ENCODE measurements around the gene TRMU.

Gene TRMU

DNA sequence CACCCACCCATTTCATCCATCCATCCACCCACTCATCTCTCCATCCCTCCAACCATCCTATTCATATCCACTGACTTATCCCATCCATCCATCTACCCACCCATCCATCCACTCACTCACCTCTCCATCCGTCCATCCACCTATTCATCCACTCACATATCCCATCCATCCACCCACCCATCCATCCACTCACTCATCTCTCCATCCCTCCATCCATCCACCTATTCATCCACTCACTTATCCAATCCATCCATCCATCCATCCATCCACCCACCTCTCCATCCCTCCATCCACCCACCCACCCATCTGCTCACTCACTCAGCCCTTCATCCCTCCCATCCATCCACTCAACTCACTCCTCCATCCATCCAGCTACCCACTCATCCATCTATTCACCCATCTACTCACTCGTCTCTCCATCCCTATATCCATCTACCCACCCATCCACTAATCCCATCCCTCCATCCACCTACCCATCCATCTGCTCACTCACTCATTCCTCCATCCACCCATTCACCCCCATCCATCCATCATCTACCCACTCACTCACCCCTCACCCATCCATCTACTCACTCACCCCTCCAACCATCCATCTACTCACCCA, 36.2 kb downstream of the TRMU start:
- no peak for DNase-seq

DNA sequence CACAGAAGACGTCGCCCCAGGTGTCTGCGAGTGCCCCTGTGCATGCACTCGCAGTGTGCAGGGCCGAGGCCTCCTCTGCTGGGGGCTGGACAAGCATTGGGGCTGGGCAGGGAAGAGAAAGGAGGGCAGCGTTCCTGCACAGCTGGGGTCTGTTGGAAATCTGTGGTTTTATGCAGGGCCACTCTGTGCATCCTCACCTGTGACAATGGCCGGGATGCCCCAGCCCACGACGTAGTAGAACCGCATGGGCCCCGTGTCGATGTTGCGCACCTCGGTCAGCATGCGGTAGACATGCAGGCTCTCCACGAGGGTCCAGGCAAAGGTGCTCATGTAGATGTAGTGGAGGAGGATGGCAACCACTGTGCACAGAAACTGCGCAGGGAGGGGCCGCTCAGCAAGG, 37.2 kb downstream of the TRMU start:
- no peak for DNase-seq

DNA sequence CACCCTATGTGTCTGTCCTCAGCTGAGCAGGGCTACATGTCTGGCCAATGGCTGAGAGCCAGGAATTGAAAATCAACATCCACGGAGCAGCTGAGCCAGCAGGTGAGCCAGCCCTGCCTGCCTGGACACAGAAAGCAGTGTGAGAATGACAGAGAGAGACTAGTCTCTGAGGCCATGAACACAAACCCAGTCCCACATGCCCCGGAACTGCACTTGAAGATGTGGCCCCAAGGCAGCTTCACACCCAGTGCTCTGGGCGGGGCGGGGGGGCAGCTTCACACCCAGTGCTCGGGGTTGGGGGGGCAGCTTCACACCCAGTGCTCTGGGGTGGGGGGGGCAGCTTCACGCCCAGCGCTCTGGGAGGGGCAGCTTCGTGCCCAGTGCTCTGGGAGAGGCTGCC, 37.6 kb downstream of the TRMU start:
- DNase-seq, result no peak

DNA sequence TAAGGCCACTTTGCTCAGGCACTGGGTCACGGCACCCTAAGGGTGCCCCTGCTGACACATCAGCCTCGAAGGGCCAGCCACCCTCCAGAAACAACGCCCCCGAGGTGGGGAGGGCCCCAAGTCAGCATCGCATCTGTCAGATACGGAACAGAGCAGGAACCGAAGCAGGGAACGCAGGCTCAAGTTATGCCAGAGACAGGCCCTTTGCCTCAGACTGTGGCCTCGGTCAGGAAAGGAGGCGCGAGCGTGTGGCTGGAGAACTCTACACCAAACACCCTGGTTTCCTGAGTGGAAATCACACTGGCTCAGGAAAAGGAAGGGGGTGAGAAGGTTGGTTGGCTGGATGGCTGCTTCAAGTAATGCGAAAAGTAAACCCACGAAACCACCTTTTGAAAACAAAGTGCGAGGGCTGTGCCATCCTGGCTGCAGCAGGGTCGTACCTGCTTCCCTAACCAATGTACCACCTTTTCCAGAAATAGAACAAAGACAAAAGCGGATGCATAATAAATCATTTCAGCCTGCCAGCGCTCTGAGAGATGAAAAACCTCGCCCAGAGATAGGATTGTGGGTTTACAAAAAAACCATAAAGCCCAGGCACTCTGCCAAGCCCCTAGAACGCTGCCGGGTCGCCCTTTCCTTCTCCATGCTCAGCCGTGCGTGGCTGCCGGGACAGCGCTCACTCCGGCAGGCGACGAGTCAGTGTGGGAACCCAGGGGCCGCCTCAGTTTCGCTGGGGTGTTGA, 38.6 kb downstream of the TRMU start:
- no peak for DNase-seq

DNA sequence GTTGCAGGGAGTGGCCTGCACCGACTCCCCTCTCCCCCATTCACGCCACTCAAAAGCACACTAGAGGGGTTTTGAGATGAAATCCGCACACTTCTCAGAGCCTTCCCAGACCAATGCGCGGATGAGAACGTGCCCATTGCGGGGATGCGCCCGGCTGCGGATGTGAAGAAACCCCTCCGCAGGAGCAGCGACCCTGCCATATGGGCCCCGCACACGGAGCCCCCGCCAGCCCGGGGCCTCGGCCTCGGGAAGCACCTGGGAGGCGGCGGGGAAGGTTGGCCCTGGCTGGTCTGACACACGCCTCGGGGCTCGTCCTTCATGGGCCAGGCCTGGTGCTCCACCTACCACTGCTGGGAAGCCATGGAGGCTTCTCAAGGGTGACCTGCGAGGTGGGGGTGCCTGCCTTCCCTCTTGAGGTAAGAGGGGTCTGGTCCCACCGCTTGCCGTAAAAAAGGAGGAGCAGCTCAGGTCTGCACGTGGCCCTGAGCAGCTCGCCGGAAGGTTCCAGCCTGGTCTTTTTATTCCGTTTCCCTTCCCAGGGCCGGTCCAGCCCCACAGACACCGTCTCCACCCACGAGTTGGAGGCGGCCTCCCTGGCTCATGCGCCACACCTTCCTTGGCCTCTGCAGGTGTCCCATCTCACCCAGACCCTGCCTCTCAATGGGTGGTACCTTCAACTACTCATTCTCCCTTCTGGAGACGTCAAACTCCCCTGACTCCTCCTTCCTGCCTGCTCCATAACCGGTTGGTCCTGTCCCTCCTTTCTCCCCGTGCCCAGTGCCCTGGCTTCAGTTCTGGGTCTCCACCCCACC, 39.4 kb downstream of the TRMU start:
- DNase-seq, result no peak

DNA sequence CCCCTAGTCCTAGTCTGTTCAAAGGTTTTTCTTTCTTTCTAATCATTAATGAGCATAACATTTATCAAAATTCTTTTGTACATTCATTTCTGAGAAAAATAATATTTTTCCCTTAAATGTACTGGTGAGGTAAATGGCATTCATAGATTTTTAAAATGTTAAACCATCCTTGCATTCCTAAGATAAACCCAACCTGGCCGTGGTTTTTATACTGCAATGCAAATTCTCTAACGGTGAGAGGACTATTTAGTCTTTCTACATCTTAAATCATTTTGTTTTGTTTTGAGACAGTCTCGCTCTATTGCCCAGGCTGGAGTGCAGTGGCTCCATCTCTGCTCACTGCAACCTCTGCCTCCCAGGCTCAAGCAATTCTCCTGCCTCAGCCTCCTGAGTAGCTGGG, 40.6 kb downstream of the TRMU start:
- DNase-seq, result no peak

DNA sequence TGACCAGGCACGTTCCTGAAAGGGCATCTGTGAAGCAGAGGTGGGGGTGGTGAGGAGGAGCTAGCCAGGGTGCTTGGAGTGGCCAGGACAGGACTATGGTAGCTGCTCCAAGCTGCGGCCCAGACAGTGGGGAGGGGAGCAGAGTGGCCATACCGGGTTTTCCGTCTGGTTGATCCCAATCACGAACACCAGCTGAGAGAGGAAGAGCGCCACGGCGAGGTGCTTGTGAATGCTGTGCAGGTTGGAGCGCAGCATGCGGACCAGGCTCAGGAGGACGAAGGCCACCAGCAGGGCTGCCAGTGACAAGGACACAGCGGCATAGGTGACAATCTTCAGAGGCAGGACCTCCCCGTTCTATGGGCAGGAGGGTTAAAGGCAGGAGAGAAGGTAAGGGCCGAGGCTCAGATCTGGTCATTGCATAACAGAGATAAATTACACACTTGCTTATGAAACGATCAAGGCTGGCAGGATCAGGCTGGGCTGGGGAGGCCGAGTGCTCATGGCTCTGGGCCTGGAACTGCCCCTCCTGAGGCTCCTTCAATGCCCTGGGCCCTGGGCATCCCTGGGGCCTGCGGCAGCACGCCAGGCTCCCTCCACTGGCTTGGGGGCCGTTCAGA, 41.5 kb downstream of the TRMU start:
- DNase-seq, result no peak

DNA sequence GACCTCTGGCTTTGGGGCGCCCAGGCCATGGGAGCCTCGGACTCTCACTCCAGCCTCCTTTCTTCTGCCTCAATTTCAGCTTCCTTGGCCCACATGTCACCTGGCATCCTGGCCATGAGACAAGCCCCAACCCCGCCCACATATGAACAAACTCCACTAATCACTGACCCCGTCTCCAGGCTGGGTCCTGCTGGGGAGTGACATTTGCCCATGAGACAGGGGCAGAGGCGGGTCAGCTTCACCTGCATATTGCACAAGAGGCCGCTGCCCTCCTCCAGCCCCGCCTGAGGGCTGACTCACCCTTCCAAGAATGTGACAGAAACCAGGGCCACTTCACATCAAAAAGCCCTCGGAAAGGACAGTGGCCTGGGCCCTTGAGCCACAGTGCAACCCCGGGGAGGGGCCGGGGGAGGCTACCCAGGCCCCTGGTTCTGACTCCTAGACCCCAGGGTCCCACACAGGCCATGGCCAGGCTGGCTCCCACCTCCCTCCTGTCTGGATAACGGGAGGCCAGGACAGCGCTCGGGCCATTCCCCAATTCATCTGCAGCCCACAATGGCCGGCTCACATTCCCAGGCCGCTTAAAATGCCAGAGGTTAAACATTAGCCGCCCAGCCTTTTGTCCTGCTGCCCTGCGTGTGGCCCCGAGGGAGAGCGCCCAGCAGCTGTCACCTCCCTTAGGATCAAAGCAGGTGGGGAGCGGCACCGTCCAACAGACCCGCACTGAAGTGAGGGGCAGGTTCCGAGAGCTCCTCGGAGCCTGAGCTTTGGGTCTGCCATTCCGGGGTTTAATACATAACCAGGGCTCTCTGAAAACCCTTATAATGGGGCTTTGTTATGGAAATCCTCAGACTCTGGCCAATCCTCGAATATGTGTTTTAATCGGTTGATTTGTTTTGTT, 42.3 kb downstream of the TRMU start:
- DNase-seq, result no peak

DNA sequence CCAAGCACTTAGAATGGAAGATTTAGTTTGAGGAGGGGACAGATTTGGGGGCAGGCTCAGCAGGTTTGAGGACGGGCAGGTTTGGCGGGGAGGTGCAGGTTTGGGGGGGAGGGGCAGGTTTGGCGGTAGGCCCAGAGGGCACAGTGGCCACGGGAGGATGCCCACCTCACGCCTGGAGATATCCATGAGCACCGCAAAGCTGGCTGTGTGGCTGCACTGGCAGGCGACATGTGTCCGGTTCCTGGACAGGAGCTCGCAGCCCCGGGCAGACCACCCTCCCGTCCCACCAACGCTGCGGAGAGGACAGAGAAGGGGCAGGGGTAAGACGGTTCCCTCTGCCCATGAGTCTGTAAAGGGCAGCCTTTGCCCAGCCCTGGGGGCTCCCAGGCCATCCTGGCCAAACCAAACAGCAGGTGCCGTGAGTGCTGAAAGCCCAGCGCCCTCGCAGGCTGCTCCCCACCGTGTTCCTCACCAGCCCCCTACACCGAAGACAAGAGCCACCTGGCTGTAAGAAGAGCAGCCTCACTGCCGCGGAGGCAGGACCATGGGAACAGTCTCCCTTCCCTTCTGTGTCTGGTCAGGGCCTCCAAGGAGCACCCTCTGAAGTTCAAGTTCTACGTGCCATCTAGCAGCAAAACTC, 43.0 kb downstream of the TRMU start:
- no peak for DNase-seq

DNA sequence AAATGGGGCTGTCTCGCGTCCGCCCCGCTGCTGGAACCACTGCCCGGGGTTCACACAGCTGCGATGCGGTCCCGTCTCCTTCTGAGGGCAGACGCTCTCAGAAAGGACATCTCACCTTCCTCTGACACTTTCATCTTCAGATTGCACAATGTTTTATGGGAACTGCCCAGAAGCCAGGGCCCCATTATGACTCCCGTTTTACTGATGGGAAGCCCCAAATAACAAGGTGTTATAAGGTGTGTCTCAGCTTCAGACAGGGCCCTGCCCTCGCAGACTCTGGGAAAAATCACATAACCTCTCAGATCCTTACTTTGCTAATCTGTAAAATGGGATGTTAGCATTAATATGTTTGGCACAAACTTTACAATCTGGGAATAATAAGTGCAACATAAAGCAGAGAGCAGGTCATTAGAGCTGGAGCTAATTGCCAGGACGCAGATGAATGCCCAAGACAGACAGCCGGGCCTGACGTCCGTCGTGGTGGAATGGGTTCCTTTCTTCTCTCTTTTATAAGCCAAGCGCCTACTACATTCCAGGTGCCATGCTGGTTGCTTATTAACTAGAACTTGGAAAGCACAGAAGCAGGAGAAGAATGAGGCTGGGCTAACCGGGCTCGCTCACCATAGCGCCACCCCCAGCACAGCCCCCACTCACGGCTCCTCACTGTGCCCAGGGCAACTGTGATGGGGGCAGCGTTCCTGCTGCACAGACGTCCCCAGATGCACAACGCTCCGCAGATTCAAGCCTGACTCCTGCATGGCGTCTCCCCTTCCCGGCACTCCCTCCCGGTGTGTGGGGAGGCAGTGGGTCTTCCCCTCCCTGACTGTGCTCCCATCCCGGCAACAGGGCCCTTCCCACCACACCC, 43.8 kb downstream of the TRMU start:
- DNase-seq, result no peak

DNA sequence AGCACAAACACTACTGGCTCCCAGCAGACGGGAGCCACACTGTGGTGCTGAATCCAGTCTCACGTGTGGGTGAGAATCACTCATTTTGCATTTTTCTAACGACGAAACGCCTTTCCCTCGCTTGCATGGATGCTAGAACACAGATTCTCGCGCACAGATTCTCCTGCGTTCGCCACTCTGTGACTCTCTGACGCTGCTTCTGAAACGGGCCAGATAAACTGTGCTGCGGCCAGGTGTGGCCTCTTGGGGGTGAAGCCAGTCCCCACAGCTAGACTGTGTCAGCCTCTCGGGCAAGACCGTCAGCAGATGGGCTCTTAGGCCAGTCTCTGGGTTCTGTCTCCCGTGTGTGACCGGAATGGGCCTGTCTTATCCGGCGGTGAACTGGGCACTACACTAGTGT, 44.6 kb downstream of the TRMU start:
- no peak for DNase-seq

DNA sequence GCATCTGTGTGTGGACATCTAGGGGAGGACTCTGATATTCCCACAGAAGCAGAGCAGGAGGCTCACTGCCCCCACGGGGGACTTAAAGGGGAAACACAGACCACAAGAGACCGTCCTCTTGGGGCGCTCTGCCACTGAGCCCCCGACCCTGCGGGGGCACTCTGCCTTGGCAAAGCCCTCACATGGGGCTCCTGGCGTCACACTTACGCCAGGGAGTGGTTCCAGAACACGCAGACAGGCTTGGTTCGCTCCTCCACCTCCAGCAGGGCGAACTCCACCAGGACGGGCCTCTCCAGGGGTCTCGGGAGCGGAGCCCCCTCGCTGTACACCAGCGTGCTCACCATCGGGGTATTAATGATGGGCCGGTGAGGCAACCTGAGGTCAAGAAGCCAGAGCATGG, 45.1 kb downstream of the TRMU start:
- no peak for DNase-seq

DNA sequence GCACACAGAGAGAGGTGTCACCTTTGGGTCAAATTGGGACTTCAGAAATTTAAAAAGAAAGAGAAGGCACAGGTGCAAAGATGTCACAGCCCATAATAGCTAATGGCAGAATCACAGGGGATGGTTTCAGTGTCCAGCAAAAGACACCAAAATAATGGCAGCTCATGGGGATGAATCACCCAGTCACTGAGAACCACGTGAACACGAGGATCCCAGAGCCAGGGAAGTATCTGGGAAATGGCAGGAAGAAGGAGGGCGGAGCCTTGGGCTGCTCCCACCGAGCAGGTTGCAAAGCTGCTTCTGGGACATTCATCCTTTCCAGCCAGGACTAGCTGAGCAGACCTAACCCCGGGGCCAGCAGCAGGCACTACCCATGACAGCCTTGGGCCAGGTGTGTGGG, 45.6 kb downstream of the TRMU start:
- DNase-seq, result no peak

DNA sequence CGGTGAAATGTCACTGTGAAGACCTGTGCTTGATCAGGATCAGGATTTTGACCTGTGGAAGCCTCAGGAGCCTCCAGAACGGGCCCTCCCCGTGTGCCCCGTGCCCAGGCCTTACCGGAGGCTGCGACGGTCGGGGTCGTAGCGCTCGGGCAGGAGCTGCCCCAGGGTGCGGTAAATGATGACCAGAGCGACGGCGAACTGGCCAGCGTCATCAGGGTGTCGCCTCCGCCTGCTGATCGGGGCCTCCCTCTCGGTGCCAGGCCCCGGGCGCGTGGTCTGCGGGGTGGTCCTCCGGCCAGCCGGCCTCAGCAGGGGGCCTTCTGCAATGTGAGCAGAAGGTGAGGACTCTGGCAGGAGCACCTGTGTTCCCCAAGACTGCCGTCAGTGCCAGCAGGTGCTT, 46.2 kb downstream of the TRMU start:
- DNase-seq, result no peak

DNA sequence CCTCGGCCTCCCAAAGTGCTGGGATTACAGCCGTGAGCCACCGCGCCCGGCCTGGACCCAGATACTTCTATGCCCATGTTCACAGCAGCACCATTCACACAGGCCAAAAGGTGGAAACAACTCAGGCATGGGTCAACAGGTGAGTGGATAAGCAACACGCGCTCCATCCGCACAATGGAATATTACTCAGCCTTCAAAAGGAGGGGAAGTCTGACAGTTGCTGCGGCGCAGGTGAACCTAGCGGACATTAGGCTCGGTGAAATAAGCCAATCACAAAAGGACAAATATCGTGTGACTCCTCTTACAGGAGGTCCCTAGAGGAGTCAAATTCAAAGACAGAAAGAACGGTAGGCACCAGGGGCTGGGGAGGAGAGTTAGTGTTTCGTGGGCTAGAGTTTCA, 47.0 kb downstream of the TRMU start:
- DNase-seq, result no peak

DNA sequence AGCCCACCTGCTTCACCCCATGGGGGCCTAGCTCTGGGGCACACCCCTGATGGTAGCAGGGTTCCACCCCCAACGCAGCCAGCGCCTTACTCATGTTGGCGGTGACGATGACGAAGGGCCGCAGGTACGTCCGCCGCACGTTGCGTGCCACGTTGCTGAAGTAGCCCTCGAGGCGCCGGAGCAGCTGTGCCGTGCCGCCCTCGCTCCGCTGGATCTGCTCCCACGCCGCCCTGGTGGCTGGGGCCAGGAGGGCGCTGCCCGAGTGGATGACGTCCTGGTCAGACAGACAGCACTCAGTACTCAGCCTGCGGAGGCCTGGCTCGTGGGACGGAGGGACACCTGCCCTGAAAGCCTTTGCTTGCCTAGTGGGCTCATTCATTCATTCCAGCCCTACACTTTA, 50.8 kb downstream of the TRMU start:
- no peak for DNase-seq

DNA sequence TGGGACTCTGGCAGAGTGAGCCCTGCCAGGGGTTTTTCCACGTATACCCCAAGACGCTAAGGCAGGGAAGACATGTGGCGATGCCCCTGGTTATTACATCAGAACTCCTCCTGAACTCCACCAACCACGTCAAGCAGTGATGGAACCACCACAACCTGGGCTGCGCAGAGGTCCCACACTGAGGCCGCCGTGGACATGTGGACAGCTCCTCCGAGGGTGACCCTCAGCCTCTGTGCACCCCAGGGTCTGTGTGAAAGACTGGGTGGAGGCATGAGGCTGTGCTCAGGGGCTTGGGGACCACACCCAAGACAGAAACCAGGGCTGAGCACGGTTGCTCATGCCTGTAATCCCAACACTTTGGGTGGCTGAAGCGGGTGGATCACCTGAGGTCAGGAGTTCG, 52.2 kb downstream of the TRMU start:
- DNase-seq, result no peak

DNA sequence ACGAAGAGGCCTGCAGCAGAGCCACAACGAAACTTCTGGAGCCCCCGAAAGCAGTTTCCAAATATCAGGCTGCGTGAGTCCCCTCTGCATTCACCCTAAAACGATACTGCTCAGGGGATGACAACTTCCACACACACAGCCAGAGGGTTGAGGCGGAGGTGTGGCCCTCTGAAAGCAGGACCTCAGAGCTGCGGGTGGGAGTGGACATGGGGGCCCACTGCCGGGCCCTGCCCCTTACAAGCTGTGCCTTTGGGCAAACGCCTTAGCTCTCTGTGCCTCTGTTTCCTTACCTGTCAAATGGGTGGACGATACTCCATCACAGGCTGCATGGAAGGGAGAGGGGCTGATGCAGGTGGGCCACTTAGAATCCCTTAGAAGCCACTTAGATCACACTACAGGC, 53.1 kb downstream of the TRMU start:
- no peak for DNase-seq

DNA sequence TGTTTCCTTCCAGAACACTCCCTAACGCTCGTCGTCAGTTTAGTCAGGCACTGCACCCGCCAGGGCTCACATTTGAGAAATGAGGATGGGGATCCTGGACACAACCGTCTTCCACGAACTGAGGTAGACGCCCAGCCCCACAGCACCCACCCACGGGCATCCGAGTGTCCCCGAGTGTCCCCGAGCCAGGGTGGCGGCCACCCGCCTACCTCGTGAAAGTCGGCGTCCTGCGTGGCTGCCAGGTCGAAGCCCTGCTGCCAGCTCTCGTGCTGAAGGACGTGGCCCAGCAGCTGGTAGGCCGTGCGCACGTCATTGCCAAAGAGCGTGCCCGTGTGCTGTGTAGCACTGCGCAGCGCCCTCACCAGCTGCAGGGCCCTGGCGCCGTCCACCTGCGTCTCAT, 53.6 kb downstream of the TRMU start:
- DNase-seq, result no peak

DNA sequence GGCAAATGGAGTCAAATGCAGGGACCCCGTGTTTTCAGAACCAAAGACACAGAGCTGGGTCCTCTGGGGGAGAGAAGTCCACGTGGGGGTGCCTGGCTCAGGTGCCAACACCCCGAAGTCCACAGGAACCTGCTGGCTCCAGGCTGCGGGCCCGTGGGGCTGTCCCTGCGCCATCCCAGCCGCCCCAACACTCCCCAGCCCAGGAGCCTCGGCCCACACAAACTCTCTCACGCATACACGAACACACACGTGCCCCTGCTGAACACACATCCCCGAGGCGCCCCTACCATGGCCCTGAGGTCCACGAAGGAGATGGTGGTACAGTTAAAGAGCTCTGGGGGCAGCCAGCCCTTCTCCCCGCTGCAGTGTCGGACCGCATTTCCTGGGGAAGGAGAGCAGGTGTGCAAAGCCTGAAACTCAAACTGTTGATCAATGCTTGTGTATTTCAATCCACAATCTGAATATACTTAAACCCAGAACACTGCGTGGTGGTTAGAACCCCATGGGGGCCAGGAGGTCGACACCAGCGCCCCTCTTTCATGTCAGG, 54.7 kb downstream of the TRMU start:
- DNase-seq, result no peak

Data from GOT3 (cell line).